GM12864 (cell line): ENCODE data around the gene SOX10.

ENCODE experiments used
- DNase-seq: peaks from one replicate; pipeline ENCODE4 v3.0.0-alpha.2; 2011; ENCODE audit warnings: low read depth
- H3K4me3 ChIP-seq: 2 replicates; pipeline ENCODE4 v1.5.1; 2011; ENCODE audit warnings: mild to moderate bottlenecking, low read depth, low read length, control low read depth
- TF ChIP-seq, protein P1 (sequence below): IDR thresholded peaks from 2 replicates; pipeline ENCODE4 v1.5.1; 2011; ENCODE audit warnings: low read depth, mild to moderate bottlenecking, moderate library complexity, low read length, control low read depth, inconsistent platforms; ENCODE audit errors: missing control alignments

Gene SOX10

GRCh38 chr22:37975153-37975552 is 9.2 kb downstream of the SOX10 start:
- TF ChIP-seq, protein P1, sequence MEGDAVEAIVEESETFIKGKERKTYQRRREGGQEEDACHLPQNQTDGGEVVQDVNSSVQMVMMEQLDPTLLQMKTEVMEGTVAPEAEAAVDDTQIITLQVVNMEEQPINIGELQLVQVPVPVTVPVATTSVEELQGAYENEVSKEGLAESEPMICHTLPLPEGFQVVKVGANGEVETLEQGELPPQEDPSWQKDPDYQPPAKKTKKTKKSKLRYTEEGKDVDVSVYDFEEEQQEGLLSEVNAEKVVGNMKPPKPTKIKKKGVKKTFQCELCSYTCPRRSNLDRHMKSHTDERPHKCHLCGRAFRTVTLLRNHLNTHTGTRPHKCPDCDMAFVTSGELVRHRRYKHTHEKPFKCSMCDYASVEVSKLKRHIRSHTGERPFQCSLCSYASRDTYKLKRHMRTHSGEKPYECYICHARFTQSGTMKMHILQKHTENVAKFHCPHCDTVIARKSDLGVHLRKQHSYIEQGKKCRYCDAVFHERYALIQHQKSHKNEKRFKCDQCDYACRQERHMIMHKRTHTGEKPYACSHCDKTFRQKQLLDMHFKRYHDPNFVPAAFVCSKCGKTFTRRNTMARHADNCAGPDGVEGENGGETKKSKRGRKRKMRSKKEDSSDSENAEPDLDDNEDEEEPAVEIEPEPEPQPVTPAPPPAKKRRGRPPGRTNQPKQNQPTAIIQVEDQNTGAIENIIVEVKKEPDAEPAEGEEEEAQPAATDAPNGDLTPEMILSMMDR: no peak
- no peak overlapping the region for H3K4me3 ChIP-seq
- no peak for DNase-seq

DNA sequence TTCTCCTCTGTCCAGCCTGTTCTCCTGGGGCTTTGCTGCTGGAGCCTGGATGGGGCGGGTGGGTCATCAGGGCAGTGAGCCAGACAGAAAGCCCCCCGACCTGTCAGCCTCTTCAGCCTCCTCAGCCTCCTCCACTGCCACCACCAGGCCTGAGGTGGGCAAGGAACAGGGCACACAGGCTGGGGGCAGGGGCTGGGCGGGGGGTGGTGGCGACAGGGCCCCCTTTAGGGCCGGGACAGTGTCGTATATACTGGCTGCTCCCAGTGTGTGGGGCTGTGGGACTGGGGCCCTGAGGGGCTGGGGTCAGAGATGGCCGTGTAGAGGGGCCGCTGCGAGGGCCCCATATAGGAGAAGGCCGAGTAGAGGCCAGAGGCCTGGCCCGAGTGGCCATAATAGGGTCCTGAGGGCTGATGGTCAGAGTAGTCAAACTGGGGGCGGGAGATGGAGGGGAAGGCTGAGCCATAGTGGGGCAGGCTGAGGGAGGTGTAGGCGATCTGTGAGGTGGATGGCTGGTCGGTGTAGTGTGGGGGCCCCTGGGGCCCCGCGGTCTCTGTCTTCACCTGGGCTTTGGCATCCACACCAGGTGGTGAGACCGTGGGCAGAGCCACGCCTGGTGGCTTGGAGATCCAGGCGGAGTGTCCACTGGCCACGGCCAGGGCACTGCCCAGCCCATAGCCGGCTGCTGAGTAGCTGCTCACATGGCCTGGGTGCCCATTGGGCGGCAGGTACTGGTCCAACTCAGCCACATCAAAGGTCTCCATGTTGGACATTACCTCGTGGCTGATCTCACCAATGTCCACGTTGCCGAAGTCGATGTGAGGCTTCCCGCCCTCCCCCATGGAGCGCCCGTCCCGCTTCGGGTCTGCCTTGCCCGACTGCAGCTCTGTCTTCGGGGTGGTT is 10.8 kb downstream of the SOX10 start:
- no peak overlapping the region for H3K4me3 ChIP-seq
- no peak for DNase-seq
- TF ChIP-seq, protein P1: no peak

DNA sequence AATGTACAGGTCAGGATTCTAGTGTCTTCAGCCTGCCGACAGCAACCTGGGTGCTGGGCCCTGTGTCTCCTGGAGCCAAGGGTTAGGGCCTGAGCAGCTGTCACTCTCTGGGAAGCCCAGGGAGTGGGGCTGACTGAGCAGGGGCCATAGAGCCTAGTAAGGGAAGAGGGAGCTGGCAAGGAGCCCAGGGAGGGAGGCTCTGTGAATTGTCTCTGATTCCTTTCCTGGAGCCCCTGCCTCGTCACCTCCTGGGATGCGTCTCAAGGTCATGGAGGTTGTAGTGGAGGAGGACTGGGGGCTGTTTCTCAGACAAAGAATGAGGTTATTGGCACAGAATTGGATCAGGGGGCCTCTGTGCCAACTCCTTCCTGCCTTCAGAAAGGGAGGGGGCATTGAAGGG is 11.8 kb downstream of the SOX10 start:
- TF ChIP-seq, protein P1: no peak
- DNase-seq: no peak
- H3K4me3 ChIP-seq: no peak overlapping the region

DNA sequence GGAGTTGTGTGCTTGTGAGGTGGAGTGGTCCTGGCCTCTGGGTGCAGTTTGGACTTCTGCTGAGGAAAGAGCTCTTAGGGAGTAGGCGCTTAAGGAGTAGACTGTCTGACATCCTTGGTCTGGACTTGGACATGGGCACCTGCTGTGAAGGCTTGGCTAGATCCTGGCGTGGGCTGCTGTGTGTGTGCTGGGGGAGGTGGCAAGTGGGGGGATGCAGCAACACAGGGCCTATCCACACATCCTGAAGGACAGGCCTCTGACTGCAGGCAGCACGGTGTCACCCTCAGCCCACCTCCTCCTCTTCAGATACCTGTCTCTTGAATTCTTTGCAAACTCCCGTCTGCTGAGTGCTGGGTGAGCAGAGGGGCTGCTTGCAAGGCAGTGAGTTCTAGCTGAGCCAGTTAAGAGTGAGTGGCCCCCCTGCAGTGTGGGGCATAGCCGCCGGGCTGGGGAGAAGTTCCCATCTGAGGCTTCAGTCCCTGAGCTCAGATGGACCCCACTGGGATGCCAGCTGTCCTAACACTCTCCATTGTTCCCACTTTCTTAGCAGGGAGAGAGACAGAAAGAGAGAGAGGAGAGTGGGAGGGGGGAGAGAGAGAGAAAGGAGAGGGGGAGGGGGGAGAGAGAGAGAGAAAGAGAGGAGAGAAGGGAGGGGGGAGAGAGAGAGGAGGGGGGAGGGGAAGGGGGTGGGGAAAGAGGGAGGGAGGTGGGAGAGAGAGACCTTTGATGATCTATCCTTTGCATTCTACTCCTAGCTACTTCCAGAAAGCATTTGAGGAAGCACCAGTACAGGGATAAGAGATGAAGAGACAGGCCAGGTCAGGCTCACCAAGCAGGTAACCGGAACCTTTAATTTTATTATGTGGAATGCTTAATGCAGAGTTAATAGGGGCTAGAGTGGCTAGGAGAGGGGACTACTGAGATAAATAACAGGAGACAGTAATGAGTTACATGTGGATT is 12.6 kb downstream of the SOX10 start:
- no peak for DNase-seq
- no peak overlapping the region for H3K4me3 ChIP-seq

GRCh38 chr22:37970864-37971263 is 13.5 kb downstream of the SOX10 start:
- no peak overlapping the region for H3K4me3 ChIP-seq
- no peak for DNase-seq
- TF ChIP-seq, protein P1: no peak

More for the DNA sequence above, 12.6 kb downstream of the SOX10 start:
- TF ChIP-seq, protein P1: no peak

GRCh38 chr22:37968452-37969251 is 15.7 kb downstream of the SOX10 start:
- DNase-seq: no peak
- TF ChIP-seq, protein P1: no peak
- H3K4me3 ChIP-seq: no peak overlapping the region
